Measurements from ENCODE around the gene SF1. TPM values are rescaled to one million over a fixed set of nuclear protein-coding genes. Genes with fewer than 3 reads are reported as not detected.

Gene SF1
- total and polyA plus RNA-seq, 9 of the 15 experiments (the other 6 are each of a cell fraction or from before 2014, with no cell fraction given) = 13.1 to 334 (median 111) TPM

GRCh38 chr11:64787526-64788320 lies 9.4 kb upstream of the SF1 start (continued):
- TF ChIP-seq MITF (IDR thresholded peaks at IDR 0.05) = no peak
- TF ChIP-seq CBX8 (IDR thresholded peaks at IDR 0.05; ENCODE audit: borderline replicate concordance, extremely low read depth, low read depth, low read length, poor library complexity, severe bottlenecking) = no peak
- TF ChIP-seq ZMIZ1 (IDR thresholded peaks at IDR 0.05; ENCODE audit: low read depth in 2 of 2, low read length in 2 of 2) = no peak
- TF ChIP-seq ZNF512 (tag; IDR thresholded peaks at IDR 0.05) = no peak
- peak; percentile 86 for TF ChIP-seq ZNF263 (CRISPR knock-in tag; IDR thresholded peaks at IDR 0.05; ENCODE audit: borderline replicate concordance)
- 0 out of 2 replicates have a peak, but pooled peaks have one; percentile 34 for TF ChIP-seq SMARCE1 (IDR thresholded peaks at IDR 0.05)
- no peak for TF ChIP-seq ZNF274 (IDR thresholded peaks at IDR 0.05; ENCODE audit: borderline replicate concordance, low read depth, low read length)
- no peak for TF ChIP-seq MTA2 (IDR thresholded peaks at IDR 0.05; ENCODE audit: low read depth)
- no peak for TF ChIP-seq KAT8 (IDR thresholded peaks at IDR 0.05; ENCODE audit: low read depth)
- no peak for TF ChIP-seq GTF2A2 (tag; IDR thresholded peaks at IDR 0.05)
- TF ChIP-seq TFAP4 (CRISPR knock-in tag; IDR thresholded peaks at IDR 0.05; ENCODE audit: borderline replicate concordance) = peak; percentile 42; the same call in 1 of the 2 replicates
- peak in 1 of 2 experiments; percentile 54; a peak in 3 of 4 replicates for TF ChIP-seq MAZ (CRISPR knock-in tag; conservative IDR thresholded peaks at IDR 0.05 in 1 of 2, IDR thresholded peaks at IDR 0.05 in 1 of 2)
- TF ChIP-seq ZNF586 (CRISPR knock-in tag; conservative IDR thresholded peaks at IDR 0.05) = no peak
- TF ChIP-seq MYNN (IDR thresholded peaks at IDR 0.05) = no peak
- no peak for TF ChIP-seq MYNN (CRISPR knock-in tag; IDR thresholded peaks at IDR 0.05)
- no peak for TF ChIP-seq PML (IDR thresholded peaks at IDR 0.05; ENCODE audit: low read length)
- TF ChIP-seq POLR2AphosphoS5 (IDR thresholded peaks at IDR 0.05; ENCODE audit: control insufficient read depth, insufficient read depth, low read depth, low read length) = no peak
- TF ChIP-seq ZNF311 (CRISPR knock-in tag; IDR thresholded peaks at IDR 0.05) = no peak
- TF ChIP-seq RHOXF2B (CRISPR knock-in tag; conservative IDR thresholded peaks at IDR 0.05) = no peak
- no peak for TF ChIP-seq FOXK1 (CRISPR knock-in tag; IDR thresholded peaks at IDR 0.05; ENCODE audit: borderline replicate concordance)
- no peak for TF ChIP-seq ZNF583 (CRISPR knock-in tag; IDR thresholded peaks at IDR 0.05)

Data from K562 (cell line).